Bronchial epithelial cell (primary cell): Measurements from ENCODE around the gene XPC. TPM values are rescaled to one million over a fixed set of nuclear protein-coding genes. Genes with fewer than 3 reads are reported as not detected.
"Not testable (repeated sequence)": the region's sequence is repeated elsewhere in the genome, so short reads cannot be mapped to it uniquely, and the experiment has no call there.

ENCODE experiments used
- DNase-seq: peaks from one replicate; pipeline ENCODE4 v3.0.0-alpha.2; 2010; ENCODE audit warnings: low read depth
- FAIRE-seq: peaks from 2 replicates; lab custom pipeline; 2011; peaks lifted over from hg19 to GRCh38; lab: Jason Lieb, UNC
- H3K27me3 ChIP-seq: 2 replicates; pipeline ENCODE4 v1.5.1; 2011; ENCODE audit warnings: low read length; ENCODE audit not compliant: control insufficient read depth, insufficient read depth
- H3K36me3 ChIP-seq: 2 replicates; pipeline ENCODE4 v1.5.1; 2011; ENCODE audit warnings: low read length; ENCODE audit not compliant: control insufficient read depth, insufficient read depth
- H3K4me3 ChIP-seq: 2 replicates; pipeline ENCODE4 v1.5.1; 2011; ENCODE audit warnings: mild to moderate bottlenecking, low read depth, low read length, control low read depth
- total RNA-seq: library from RNA; depleted of rRNA; stranded (reverse); fragments of >200 nt; gene quantifications from 2 replicates; pipeline ENCODE4 v1.2.1, GENCODE V29; 2014
- TF ChIP-seq, protein P1 (sequence below): IDR thresholded peaks from 2 replicates; pipeline ENCODE4 v1.5.1; 2011; ENCODE audit warnings: mild to moderate bottlenecking, moderate library complexity, low read length, control low read depth, inconsistent platforms; ENCODE audit not compliant: insufficient read depth, severe bottlenecking

XPC gene
- total RNA-seq, 1 donor from 2014 or later = 25.3 TPM

DNA sequence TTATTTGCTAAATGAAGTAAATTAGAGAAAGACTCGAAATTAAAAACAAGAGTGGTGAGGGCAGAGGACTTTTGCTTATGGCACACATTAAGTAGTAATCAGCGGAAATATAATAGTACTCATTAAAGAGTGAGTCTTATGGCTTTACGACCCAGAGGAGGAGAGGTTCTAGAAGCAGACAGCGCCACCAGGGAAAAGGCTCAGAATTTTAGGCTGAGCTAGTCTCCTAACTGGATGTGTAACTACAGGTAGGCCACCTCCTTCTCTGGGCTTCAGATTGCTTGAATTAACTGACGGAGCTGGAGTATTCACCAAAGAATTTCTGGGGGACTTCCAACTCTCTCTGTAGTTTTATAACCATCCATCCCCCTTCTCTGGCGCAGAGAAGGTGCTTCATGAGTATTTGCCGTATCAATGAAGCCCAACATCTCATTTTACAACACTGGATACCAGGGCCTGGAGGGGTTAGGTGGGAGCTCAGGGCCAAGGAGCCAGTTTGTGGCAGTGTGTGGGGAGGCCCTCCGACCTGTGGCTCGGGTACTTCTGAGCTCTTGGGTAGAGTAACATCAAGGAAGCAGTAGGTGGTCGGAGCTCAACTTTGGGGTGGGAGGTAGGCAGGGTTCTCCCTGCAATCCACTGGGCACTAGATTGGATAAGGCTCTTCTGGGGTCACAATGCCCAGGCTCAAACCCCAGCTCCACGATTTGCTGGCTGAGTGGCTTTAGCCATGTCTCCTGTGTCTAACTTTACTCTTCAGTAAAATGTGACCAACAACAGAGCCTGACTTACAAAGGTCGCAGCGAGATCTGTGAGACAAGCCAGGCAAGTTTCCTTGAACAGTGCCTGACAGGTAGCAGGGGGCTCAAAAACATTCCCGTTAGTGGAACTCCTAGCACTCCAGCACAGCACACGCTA, 54.8 kb downstream of the XPC start:
- peaks cover 12% of the 10 kb centered on the region for H3K36me3 ChIP-seq
- TF ChIP-seq, protein P1, sequence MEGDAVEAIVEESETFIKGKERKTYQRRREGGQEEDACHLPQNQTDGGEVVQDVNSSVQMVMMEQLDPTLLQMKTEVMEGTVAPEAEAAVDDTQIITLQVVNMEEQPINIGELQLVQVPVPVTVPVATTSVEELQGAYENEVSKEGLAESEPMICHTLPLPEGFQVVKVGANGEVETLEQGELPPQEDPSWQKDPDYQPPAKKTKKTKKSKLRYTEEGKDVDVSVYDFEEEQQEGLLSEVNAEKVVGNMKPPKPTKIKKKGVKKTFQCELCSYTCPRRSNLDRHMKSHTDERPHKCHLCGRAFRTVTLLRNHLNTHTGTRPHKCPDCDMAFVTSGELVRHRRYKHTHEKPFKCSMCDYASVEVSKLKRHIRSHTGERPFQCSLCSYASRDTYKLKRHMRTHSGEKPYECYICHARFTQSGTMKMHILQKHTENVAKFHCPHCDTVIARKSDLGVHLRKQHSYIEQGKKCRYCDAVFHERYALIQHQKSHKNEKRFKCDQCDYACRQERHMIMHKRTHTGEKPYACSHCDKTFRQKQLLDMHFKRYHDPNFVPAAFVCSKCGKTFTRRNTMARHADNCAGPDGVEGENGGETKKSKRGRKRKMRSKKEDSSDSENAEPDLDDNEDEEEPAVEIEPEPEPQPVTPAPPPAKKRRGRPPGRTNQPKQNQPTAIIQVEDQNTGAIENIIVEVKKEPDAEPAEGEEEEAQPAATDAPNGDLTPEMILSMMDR = no peak
- no peaks in the 10 kb centered on the region for H3K27me3 ChIP-seq
- FAIRE-seq (no peak), DNase-seq (no peak)
- H3K4me3 ChIP-seq = peak overlapping the region; percentile 87

DNA sequence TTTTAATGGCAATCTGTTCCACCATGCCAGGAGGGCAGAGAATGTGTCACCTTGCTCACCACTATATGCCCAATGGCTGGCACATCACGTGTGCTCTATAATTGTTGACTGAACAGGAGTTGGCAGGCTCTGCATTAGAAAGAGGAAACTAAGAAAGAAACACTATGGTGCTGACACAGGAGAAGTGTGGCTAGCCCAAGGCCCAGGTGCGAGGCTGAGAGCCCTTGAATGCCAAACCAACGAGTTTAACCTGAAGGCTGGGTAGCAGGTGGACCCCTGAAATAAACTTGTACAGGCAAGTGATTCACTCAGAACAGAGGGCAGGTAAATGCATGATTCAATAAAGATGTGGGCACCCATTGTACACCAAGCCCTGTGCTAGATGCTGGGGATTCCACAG, 56.1 kb downstream of the XPC start:
- Histone ChIP-seq H3K4me3 (no peak overlapping the region), H3K36me3 (peaks cover 7% of the 10 kb centered on the region), H3K27me3 (no peaks in the 10 kb centered on the region)
- DNase-seq = no peak
- TF ChIP-seq, protein P1 = no peak
- no peak for FAIRE-seq

DNA sequence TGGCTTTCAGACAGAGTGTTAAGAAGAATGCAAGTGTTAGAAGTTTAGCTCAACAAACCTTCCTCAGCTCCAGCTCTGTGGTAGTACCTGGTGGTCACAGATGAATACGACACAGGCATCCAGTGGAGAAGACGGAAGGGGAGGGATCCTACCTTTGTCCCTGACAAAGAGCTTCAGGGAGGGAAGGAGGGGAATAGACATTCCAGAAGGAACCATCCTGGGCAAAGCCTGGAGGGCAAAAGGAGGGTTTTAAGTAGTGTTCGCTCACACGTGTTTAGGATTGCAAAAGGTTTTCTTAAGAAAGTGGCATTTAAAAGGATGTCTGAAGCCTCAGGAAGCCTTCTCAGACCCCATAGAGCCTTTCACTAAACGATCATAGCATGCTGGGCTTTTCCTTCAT, 56.5 kb downstream of the XPC start:
- FAIRE-seq = no peak

DNA sequence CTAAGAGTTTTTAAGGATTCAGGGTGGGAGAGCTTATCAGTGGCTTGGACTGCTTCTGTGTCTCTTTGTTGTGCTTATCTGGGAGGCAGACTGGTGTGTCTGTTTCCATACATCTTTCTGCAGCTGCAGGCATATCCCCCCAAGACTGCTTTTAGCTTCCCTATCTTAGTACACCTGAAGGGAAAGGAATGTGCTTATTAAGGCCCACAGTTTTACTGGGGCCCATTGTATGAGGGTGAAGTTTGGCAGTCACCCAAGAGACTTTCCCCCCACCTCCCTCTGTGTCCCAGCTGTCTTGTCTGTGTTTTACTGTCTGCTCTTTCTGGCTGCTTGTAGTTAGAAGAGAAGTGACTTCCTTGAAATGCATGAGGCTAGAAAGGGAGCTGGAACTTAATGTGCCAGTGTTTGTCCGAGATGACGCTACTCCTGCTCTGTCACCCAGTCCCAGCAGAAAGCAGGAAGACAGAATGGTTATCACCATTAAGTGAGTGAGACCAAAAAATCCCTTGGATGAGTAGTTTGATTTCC, 57.4 kb downstream of the XPC start:
- FAIRE-seq, H3K27me3 ChIP-seq, H3K36me3 ChIP-seq, DNase-seq, H3K4me3 ChIP-seq: not testable (repeated sequence)

More for the DNA sequence above, 56.5 kb downstream of the XPC start:
- no peaks in the 10 kb centered on the region for H3K27me3 ChIP-seq
- no peak for DNase-seq
- TF ChIP-seq, protein P1 = no peak
- no peak overlapping the region for H3K4me3 ChIP-seq
- H3K36me3 ChIP-seq = peaks cover 5% of the 10 kb centered on the region

DNA sequence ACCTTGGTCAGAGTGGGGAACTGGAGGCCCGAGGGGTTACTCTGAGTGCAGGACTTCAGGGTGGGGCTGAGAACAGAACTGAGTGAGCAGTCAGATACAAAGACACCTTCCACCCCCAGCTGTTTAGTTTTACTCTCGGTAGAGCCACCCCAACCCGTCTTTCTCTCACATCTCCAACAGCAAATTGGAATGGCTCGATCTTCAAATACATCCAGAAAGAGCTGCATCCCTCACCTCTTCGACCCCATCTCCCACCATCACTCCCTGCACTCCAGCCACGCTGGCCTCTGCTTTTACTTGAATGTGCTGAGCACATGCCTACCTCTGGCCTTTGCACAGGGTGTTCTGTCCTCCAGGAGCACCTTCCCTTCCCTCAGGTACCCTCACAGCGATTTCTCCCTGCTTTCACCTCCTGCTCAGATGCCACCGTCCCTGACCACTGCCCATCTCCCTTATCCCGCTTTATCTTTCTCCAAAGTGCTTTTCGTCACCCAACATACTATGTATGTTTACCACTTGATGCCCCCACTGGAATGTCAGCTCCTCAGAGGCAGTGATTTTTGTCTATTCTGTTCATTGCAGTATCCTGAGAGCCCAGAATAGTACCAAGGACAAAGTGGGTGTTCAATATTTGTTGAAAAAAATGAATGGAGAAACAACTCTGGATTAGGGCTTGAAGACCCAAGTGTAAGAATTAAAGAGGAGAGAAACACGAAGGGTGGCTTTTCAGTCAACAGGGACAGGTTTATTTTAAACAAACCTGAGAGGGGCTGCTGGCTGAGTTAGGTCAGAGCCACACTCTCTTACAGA, 58.1 kb downstream of the XPC start:
- FAIRE-seq (no peak), DNase-seq (no peak)
- Histone ChIP-seq H3K27me3 (no peaks in the 10 kb centered on the region), H3K36me3 (peaks cover 7% of the 10 kb centered on the region), H3K4me3 (no peak overlapping the region)
- TF ChIP-seq, protein P1 = no peak

DNA sequence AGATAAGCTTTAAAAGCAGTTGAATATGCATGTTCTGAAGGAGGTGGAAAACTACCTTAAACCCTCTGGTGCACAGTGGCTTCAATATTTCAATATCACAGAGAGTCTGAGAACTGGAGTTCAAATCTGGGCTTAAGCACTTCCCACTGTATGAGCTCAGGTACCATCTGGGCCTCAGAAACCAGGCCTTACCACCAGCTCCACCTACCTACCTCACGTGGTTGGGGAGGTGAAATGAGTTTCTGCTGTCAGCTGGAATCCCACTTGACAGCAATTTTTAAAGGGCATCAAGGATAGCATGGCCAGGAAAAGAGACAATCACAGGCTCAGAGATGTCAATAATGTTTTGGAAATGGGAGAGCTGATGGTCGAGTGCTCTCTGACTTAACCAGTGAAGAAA, 58.8 kb downstream of the XPC start:
- FAIRE-seq = no peak
- TF ChIP-seq, protein P1 = no peak
- no peaks in the 10 kb centered on the region for H3K27me3 ChIP-seq

More for the DNA sequence above, 58.8 kb downstream of the XPC start:
- no peak for DNase-seq
- H3K4me3 ChIP-seq = no peak overlapping the region
- H3K36me3 ChIP-seq = peaks cover 9% of the 10 kb centered on the region
